ENCODE results near the gene CHCHD10. TPM values are rescaled to one million over a fixed set of nuclear protein-coding genes. Genes with fewer than 3 reads are reported as not detected.

The CHCHD10 gene
- total and polyA plus RNA-seq, 2 of the 8 experiments (the other 6 are each of a cell fraction or from before 2014, with no cell fraction given): 58.3 to 94.5 TPM

DNA sequence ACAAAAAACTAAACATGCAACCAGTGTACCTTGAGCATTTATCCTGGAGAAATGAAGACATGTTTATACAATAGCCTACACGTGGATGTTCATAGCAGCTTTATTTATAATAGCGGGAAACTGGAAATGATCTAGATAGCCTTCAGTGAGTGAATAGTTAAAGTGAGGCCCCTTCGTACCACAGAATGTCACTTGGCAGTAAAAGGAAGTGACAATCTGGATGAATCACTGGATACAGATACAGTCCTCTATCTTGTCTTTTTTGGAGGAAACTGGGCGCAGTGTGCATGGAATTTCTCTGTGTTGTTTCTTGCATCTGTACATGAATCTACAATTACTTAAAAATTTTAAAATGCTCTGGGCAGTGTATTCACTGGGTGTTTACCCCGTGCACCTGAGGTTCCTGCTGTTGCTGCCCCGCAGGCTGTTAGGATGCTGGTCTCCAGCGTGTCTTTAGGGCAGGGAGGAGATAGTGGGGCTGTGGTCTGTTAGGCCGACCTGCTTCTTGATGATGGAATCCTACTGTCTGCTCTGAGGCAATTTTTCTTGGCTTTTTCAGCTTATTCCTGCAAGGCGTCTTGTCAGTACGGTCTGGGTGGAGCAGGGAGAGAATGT, 47.9 kb upstream of the CHCHD10 start:
- Histone ChIP-seq H4K91ac (replicated peaks; ENCODE audit: insufficient read length, low read length) (no peak overlapping the region), H2BK5ac (ENCODE audit: low read depth, low read length) (no peak overlapping the region; the same call in 1 of the 2 replicates), H2BK15ac (ENCODE audit: low read length) (no peak overlapping the region), H3K27me3 (replicated peaks in 1 of 4; ENCODE audit: control insufficient read depth in 3 of 4, extremely low read depth in 1 of 4, insufficient read depth in 3 of 4, low read length in 3 of 4) (no peaks in the 10 kb centered on the region), H3K14ac (ENCODE audit: insufficient read length) (no peak overlapping the region), H3K4me1 (replicated peaks in 1 of 4; ENCODE audit: control insufficient read depth in 3 of 4, insufficient read depth in 4 of 4, low read length in 3 of 4) (no peaks in the 10 kb centered on the region), H3K79me1 (ENCODE audit: low read depth, low read length) (no peaks in the 10 kb centered on the region), H2AK5ac (ENCODE audit: low read depth, low read length) (no peak overlapping the region), H2AFZ (ENCODE audit: low read length) (no peak overlapping the region), H3K23ac (ENCODE audit: insufficient read length) (no peak overlapping the region), H3K27ac (ENCODE audit: low read depth, low read length) (no peak overlapping the region), H2BK20ac (ENCODE audit: low read length) (no peak overlapping the region), H3K9me3 (ENCODE audit: insufficient read depth in 2 of 2, low read depth in 1 of 2, low read length in 1 of 2) (no peaks in the 10 kb centered on the region), H2BK120ac (replicated peaks; ENCODE audit: low read depth, low read length) (no peak overlapping the region), H4K20me1 (replicated peaks in 1 of 2; ENCODE audit: control insufficient read depth in 1 of 2, insufficient read depth in 2 of 2, low read length in 2 of 2) (peaks cover 0 to 1% of the 10 kb centered on the region in 2 experiments), H3K4me2 (ENCODE audit: insufficient read depth in 1 of 2, low read depth in 2 of 2, low read length in 2 of 2) (no peak overlapping the region), H4K5ac (ENCODE audit: insufficient read length, low read depth, low read length) (no peak overlapping the region), H3K36me3 (ENCODE audit: control insufficient read depth in 2 of 4, insufficient read depth in 4 of 4, low read length in 3 of 4) (peaks cover 5 to 44% (median 20%) of the 10 kb centered on the region in 4 experiments; a peak in 7 of 8 replicates), H3K56ac (replicated peaks; ENCODE audit: insufficient read length, low read depth, low read length) (no peak overlapping the region), H3K4me3 (ENCODE audit: extremely low read depth in 1 of 4, insufficient read depth in 2 of 4, low read depth in 3 of 4, low read length in 4 of 4) (no peak overlapping the region), H3K79me2 (ENCODE audit: control insufficient read depth in 1 of 2, insufficient read depth in 2 of 2, low read length in 2 of 2) (no peaks in the 10 kb centered on the region), H3K18ac (ENCODE audit: extremely low read depth, low read length) (no peak overlapping the region), H3K23me2 (ENCODE audit: low read depth, low read length) (no peaks in the 10 kb centered on the region), H4K8ac (ENCODE audit: extremely low read depth, insufficient read depth, low read length) (no peak overlapping the region), H2BK12ac (ENCODE audit: low read depth, low read length) (no peak overlapping the region), H3K9ac (replicated peaks in 1 of 4; ENCODE audit: extremely low read depth in 1 of 4, low read depth in 3 of 4, low read length in 3 of 4) (no peak overlapping the region), H3K4ac (replicated peaks; ENCODE audit: insufficient read length, low read depth, low read length) (no peak overlapping the region)
- ChIA-PET POLR2A (ENCODE audit: partially characterized antibody) (interaction anchor here (1.3 to 2.4 kb wide), 2 partner anchors 10 to 13 kb away, joined by 3 to 8 read pairs; no protein-coding TSS in a partner anchor), CTCF (ENCODE audit: partially characterized antibody) (interaction anchor here (0.6 to 3.3 kb wide), 4 partner anchors 11 to 408 kb away, joined by 3 to 9 read pairs (median 4); no protein-coding TSS in a partner anchor)
- FAIRE-seq: no peak
- no peak for DNase-seq (ENCODE audit: low read depth in 1 of 2, low spot score in 2 of 2)
- 85% methylated on average over 10 of the region's 10 CpGs; no CpG with 5 or more reads in 1 of the 2 experiments for whole genome bisulfite sequencing, 2 experiments (ENCODE audit: extremely low coverage in 1 of 2, insufficient coverage in 1 of 2, insufficient read length in 1 of 2, insufficient replicate concordance in 2 of 2, low coverage in 1 of 2, low lambda C conversion rate in 2 of 2, missing lambda C conversion rate in 1 of 2)
- TF ChIP-seq TAF1 (IDR thresholded peaks at IDR 0.05; ENCODE audit: low read depth, low read length) (no peak), SIRT6 (IDR thresholded peaks at IDR 0.05; ENCODE audit: low read length) (no peak), ASH2L (IDR thresholded peaks at IDR 0.05; ENCODE audit: low read length) (no peak), PHF8 (conservative IDR thresholded peaks at IDR 0.05; ENCODE audit: low read depth, low read length) (no peak), SIX5 (IDR thresholded peaks at IDR 0.05; ENCODE audit: low read depth, low read length) (no peak), KDM1A (IDR thresholded peaks at IDR 0.05; ENCODE audit: borderline replicate concordance, low read length) (no peak), FOSL1 (IDR thresholded peaks at IDR 0.05; ENCODE audit: insufficient read depth, low read depth, low read length) (no peak), CHD2 (IDR thresholded peaks at IDR 0.05; ENCODE audit: low read length) (no peak), TEAD4 (IDR thresholded peaks at IDR 0.05; ENCODE audit: low read depth, low read length) (no peak), HDAC6 (IDR thresholded peaks at IDR 0.05; ENCODE audit: low read depth, low read length) (no peak), SAP30 (IDR thresholded peaks at IDR 0.05; ENCODE audit: insufficient read depth, insufficient replicate concordance, low read length) (no peak), JUN (IDR thresholded peaks at IDR 0.05; ENCODE audit: low read depth, low read length) (no peak), CBX8 (IDR thresholded peaks at IDR 0.05; ENCODE audit: borderline replicate concordance, low read depth, low read length) (no peak)
- TF ChIP-seq, protein P1, sequence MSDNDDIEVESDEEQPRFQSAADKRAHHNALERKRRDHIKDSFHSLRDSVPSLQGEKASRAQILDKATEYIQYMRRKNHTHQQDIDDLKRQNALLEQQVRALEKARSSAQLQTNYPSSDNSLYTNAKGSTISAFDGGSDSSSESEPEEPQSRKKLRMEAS (IDR thresholded peaks at IDR 0.05): no peak
